ENCODE results near the gene SPAG5.

DNA sequence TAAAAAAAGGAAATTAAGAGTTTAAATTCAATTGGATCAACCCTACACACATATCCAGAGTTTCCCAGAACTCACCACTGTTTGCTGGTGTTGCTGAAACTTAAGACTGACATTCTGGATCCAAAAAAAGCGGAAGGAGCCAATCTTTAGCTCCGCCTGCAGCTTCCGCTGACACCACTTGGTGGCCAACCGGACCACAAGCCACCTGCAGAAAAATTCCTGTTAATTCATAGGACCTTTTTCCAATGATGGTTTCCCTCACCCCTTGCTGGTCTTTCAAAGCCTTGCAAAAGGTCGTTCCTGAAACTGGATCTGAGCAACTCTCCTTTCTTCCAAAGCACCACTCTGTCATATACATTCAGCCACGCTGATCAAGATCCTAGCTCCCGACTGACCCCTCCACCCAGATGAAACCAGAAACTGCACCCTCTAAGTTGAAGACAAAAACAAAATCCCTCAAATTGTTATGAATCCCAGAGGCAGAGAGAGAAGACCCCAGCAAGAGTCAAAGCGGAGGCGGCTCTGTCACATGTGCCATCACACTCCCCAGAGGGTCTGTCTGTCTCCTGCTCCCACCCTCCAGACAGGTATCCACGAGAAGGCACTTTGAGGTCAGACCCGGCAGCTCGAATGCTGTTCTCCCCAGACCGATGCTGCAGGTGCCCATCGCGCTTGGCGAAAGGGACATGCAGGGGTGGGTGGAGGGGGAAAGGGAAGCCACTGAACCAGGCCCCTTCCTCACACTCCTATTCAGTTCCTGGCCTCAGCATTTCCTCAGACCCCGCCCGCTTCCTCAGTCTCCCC, 45.4 kb upstream of the SPAG5 start:
- TF ChIP-seq EZH2 (IDR thresholded peaks at IDR 0.05) (no peak), EZH2phosphoT487 (IDR thresholded peaks at IDR 0.05) (no peak)
- TF ChIP-seq, protein P1, sequence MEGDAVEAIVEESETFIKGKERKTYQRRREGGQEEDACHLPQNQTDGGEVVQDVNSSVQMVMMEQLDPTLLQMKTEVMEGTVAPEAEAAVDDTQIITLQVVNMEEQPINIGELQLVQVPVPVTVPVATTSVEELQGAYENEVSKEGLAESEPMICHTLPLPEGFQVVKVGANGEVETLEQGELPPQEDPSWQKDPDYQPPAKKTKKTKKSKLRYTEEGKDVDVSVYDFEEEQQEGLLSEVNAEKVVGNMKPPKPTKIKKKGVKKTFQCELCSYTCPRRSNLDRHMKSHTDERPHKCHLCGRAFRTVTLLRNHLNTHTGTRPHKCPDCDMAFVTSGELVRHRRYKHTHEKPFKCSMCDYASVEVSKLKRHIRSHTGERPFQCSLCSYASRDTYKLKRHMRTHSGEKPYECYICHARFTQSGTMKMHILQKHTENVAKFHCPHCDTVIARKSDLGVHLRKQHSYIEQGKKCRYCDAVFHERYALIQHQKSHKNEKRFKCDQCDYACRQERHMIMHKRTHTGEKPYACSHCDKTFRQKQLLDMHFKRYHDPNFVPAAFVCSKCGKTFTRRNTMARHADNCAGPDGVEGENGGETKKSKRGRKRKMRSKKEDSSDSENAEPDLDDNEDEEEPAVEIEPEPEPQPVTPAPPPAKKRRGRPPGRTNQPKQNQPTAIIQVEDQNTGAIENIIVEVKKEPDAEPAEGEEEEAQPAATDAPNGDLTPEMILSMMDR (IDR thresholded peaks at IDR 0.05): peak; percentile 60
